GM18511 (cell line): ENCODE results near the gene MARCO.
A peak's percentile ranks its signal among the peaks of the same experiment; 100 is the strongest.

Source experiments
- ATAC-seq: cut with Tn5 transposase; IDR thresholded peaks from one replicate; pipeline ENCODE4 v1.9.1; 2021; ENCODE audit warnings: mild to moderate bottlenecking, moderate library complexity; ENCODE audit not compliant: unreplicated experiment

MARCO gene

DNA sequence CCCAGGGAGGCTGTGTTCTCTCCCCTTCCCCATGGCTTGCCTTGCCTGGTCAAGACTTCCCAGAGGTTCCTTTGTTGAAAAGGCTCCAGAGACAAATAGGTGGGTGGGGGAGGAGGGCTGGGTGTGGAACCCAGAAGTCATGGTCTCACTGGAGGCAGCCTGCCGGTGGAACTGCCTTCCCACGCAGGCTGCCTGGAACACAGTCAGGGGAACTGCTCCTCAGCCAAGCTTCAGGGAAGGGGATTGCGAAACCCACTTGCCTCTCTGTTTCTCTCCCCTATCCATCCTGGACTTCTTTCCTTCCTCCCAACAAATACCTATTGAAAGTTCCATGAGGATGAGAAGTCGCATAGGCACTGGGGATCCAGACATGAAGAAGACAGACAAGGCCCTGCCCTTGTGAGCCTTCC is 31.6 kb downstream of the MARCO start:
- no peak for ATAC-seq

DNA sequence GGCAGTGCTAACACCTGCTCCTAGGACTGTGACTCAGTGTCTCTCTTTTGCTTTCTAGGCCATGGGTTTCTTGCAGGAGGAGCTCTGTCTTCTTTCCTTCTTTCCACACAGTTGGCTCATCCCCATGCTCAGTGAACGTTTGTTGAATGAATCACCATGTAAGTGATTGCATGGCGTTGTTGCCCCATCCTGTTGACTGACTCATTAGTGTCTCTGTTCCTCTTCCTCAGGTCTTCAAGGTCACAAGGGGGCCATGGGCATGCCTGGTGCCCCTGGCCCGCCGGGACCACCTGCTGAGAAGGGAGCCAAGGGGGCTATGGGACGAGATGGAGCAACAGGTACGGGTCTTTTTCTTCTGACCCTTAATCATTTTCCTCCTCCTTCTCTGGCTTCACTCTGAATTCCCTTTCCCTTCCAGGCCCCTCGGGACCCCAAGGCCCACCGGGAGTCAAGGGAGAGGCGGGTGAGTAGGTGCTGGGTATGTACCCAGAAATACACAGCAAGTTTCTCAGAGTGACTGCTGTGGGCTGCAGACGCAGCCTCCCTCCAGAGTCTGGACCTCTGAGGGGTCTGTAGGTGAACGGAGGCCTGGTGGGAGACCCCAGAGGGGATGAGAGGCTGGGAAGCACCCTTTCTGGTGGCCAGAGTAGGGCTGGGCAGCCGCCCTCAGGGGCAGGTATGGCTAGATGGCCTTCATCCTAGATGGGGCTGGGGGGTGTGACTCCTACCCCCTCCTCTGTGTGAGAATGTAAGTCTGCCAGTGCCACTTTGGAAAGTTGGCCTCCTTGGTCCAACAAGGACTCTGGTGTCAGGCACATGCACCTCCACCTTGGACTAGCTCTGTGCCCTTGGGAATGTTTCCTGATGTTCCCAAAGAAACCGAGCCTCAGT is 32.4 kb downstream of the MARCO start:
- no peak for ATAC-seq

GRCh38 chr2:118975133-118975532 is 33.1 kb downstream of the MARCO start:
- ATAC-seq: no peak

- ATAC-seq: no peak
Measured at GRCh38 chr2:118978064-118978463, 36.1 kb downstream of the MARCO start.

- ATAC-seq: no peak
Measured at GRCh38 chr2:118979152-118979861, 37.3 kb downstream of the MARCO start.

- ATAC-seq: no peak
Measured at GRCh38 chr2:118980022-118980421, 38.0 kb downstream of the MARCO start.

DNA sequence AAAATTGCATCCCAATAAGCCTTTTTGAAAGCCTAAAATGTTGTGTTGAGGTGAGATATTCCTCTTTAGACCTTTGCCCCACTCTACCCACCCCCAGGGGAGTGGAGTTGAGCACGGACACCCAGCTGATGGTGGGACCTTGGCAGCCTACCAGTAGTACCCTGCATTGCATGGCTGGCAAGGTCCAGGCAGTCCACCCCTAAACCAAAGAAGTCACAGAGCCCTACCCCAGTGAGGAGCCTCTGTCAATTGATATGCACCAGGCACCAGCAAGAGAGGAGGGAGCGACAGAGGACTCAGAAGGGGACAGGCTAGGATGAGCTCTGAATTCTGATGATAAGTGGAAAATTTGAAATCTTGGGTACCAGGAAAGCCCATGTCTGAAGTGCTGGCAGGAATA is 38.6 kb downstream of the MARCO start:
- no peak for ATAC-seq

DNA sequence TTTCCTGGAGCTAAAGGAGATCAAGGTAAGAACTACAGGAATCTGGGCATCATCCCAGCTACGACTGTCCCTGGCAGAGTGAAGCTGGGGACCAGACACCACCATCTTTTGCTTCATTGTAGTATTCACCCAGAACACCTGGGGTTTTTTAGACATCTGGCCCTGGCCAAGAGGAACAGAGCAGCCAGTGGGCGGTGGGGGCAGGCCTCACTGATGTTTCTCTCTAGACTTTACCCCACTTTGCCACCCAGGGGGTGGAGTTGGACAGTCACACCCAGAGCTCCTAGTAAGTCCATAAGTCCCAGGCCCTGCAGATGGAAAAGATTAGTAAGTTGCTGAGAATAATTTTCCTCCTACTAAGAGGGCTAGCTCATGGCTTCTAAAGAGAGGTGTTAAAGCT is 39.6 kb downstream of the MARCO start:
- no peak for ATAC-seq

- no peak for ATAC-seq
Measured at GRCh38 chr2:118982039-118982438, 40.0 kb downstream of the MARCO start.

- ATAC-seq: no peak
Measured at GRCh38 chr2:118983133-118983532, 41.1 kb downstream of the MARCO start.

DNA sequence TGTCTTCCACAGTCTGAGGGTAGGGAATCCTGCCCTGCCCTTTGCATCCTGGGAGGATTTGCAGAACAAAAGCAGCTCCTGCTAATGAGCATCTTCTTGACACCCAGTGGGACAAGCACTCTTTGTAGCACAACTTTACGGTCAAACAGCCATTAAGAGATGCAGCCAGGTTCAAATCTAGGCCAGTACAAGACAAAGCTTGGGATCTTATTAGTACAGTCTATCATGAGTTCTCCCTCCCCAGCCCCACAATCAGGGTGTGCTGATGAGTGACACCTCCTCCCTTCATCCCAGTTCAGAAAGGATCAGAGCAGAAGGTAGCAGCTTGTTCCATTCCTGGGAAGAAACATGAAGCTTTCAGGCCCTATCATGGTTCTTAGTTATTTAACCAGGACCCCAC is 41.9 kb downstream of the MARCO start:
- no peak for ATAC-seq

DNA sequence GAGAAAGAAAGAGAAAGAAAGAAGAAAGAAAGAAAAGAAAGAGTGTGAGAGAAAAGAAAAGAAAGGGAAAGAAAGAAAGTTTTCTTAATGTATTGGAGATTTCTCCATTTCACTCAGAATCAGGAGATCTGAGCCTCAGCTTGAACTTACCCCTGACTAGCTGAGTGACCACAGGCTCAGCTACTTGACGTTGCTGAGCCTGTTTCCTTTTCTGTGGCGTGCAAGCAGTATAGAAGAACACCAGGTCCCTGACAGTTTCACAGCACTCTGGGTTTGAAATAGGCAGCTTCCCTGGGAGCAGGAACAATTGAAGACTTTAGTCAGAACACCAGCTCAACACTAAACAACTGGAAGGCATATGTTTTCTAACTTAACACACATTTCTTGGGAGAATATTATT is 44.7 kb downstream of the MARCO start:
- peak; percentile 62 for ATAC-seq

- peak; percentile 37 for ATAC-seq
Measured at GRCh38 chr2:118987886-118988285, 45.9 kb downstream of the MARCO start.

- no peak for ATAC-seq
Measured at GRCh38 chr2:118988706-118989105, 46.7 kb downstream of the MARCO start.

DNA sequence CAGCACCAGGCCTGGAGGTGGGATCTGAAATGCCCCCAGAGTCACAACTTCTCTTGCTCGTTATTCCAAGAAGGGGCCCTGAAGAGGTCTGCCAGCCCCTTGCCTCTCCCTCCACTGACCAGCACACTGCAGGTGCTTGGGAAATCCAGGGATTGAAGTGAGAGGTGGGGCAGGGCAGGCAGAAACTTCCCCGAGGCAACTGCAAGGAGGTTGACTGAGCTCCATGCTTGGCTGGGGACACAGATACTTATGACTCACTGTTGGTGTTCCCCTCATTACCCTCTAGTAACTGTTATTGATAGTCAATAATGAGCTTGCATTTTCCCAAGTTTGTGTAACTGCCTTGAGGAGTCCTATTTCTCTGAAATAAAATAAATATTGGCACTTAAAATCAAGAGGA is 47.5 kb downstream of the MARCO start:
- peak; percentile 73 for ATAC-seq

- ATAC-seq: no peak
Measured at GRCh38 chr2:118990757-118991545, 49.0 kb downstream of the MARCO start.

GRCh38 chr2:118991554-118991953 is 49.6 kb downstream of the MARCO start:
- no peak for ATAC-seq

DNA sequence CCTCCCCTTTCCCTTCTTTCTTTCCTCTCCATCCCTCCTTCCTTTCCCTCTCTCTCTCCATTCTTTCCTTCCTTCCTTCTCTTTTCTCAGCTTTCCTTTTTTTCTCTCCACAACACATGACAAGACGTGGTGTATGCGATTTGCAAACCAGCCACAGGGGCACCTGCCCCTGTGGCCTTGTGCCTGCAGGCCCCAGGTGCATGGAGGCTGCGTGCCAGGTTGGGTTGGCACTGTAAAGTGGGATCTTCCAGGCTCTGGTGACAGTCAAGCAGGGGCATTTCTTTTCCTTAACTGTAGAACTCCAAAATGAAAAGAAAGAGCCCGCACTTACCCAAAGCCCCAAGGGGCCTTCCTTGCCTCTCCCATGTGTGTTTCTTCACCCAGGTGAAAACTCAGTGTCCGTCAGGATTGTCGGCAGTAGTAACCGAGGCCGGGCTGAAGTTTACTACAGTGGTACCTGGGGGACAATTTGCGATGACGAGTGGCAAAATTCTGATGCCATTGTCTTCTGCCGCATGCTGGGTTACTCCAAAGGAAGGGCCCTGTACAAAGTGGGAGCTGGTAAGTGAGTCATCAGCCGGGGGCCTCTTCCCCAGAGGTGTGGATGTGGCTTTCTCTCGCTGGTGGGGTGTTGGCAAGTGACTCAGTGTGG is 50.9 kb downstream of the MARCO start:
- ATAC-seq: no peak

DNA sequence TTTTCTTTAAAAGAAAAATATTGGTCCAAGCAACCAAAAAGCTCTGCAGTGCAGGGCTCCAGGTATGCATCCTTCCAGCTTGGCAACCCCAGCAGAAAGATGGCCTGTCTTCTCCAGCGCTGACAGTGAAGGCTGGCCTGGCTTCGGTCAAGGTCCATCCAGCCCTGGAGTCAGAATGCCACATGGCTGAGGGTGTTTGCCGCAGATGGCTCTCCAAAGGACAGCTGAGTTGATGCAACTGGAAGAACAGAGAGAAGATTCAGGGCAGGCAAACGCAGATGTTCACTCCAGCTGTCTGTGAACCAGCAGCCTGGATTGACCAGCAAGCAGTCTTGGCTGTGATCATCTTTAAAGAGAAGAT is 51.4 kb downstream of the MARCO start:
- ATAC-seq: no peak

DNA sequence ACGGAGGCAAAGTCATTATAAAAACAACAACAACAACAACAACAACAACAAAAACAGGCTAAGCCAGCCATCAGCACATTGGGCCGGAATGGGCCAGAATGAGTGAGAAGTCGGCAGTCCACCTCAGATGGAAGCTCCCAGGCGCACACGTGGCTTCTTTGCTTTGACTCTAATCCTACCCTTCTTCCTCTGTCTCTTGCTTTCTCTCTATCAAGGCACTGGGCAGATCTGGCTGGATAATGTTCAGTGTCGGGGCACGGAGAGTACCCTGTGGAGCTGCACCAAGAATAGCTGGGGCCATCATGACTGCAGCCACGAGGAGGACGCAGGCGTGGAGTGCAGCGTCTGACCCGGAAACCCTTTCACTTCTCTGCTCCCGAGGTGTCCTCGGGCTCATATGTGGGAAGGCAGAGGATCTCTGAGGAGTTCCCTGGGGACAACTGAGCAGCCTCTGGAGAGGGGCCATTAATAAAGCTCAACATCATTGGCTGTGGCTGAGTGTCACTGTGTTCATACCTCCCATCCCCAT is 52.2 kb downstream of the MARCO start:
- ATAC-seq: no peak

GRCh38 chr2:118994778-118995177 is 52.8 kb downstream of the MARCO start:
- no peak for ATAC-seq
